HL-60 (cell line): ENCODE measurements around the gene RERE.

ENCODE experiments used
- CTCF ChIP-seq: IDR thresholded peaks from one replicate; pipeline ENCODE4 v1.5.1; 2011; ENCODE audit warnings: low read length, control low read depth, inconsistent platforms; ENCODE audit not compliant: insufficient read depth
- GABPA ChIP-seq: IDR thresholded peaks from 2 replicates; pipeline ENCODE4 v1.6.1; 2012; ENCODE audit warnings: low read depth
- POLR2AphosphoS5 ChIP-seq: IDR thresholded peaks from 2 replicates; pipeline ENCODE4 v1.6.1; 2012; ENCODE audit warnings: low read depth
- REST ChIP-seq: IDR thresholded peaks from 2 replicates; pipeline ENCODE4 v1.6.1; 2012; ENCODE audit warnings: low read depth; ENCODE audit not compliant: insufficient replicate concordance
- SPI1 ChIP-seq: IDR thresholded peaks from 2 replicates; pipeline ENCODE4 v1.6.1; 2012; ENCODE audit warnings: low read depth, mild to moderate bottlenecking, borderline replicate concordance

- TF ChIP-seq POLR2AphosphoS5 (no peak), CTCF (no peak), REST (no peak), GABPA (no peak), SPI1 (no peak)
Observed at GRCh38 chr1:8312235-8313218, 504.9 kb downstream of the RERE start.
